HCT116 (cell line): ENCODE results near the gene TAF1C. TPM values are rescaled to one million over a fixed set of nuclear protein-coding genes. Genes with fewer than 3 reads are reported as not detected.
A peak's percentile ranks its signal among the peaks of the same experiment; 100 is the strongest.

Experiments
- ATAC-seq: fragments of 200-7000 bp; cut with Tn5 transposase; 2 replicates; pipeline ENCODE4 v1.9.1; 2020; ENCODE audit warnings: mild to moderate bottlenecking, moderate library complexity
- BruUV-seq: library from RNA; stranded (reverse); fragments of 400-500 nt; replicated peaks from 2 replicates; lab custom pipeline; 2021; lab: Mats Ljungman, UMichigan
- CTCF ChIA-PET: fragments of 300-600 bp; sonication (Branson Sonifier 250); formaldehyde crosslinking; loops from one replicate; lab custom pipeline; 2021; ENCODE audit warnings: antibody characterized with exemption; lab: Charles Lee
- POLR2A ChIA-PET: fragments of 300-600, 350-600 bp; sonication (Branson Sonifier 250); formaldehyde crosslinking; loops from one replicate; lab custom pipeline; 2021; ENCODE audit warnings: antibody characterized with exemption; lab: Charles Lee
- RAD21 ChIA-PET, 2 experiments: fragments of 300-600 bp; sonication (Branson Sonifier 250); formaldehyde crosslinking; loops; one replicate each; lab custom pipeline; 2023; ENCODE audit warnings: low total read pairs in 2 of 2; ENCODE audit not compliant: uncharacterized antibody in 2 of 2, unreplicated experiment in 2 of 2, low non-redundant PET in 1 of 2; lab: Charles Lee
- DNase-seq: peaks from one replicate; pipeline ENCODE4 v3.0.0-alpha.2; 2010; ENCODE audit warnings: low read depth, low spot score
- H2AFZ ChIP-seq: fragments of 200-600 bp; shearing (Covaris generic), sonication (generic); 2 replicates; pipeline ENCODE4 v1.6.1; 2017; ENCODE audit warnings: low read depth, mixed run types, mixed read lengths, antibody characterized with exemption, low read length; ENCODE audit not compliant: poor library complexity, severe bottlenecking
- H3K27ac ChIP-seq: 2 replicates; pipeline ENCODE4 v1.5.1; 2012; ENCODE audit warnings: low read depth, low read length
- H3K27me3 ChIP-seq: fragments of 200-600 bp; sonication (generic); 2 replicates; pipeline ENCODE4 v1.6.1; 2016; ENCODE audit warnings: mixed run types, low read length, mixed read lengths; ENCODE audit not compliant: insufficient read depth
- H3K36me3 ChIP-seq, 2 experiments: fragments of 200-500 bp in 1 of 2; fragments of 200-600 bp in 1 of 2; sonication (Bioruptor generic) in 1 of 2; sonication (generic) in 1 of 2; 2 replicates each; pipeline versions ENCODE4 v1.5.1 to v1.6.1; 2014 to 2016; ENCODE audit warnings: low read length in 2 of 2, inconsistent platforms in 1 of 2, mixed read lengths in 1 of 2, mixed run types in 1 of 2; ENCODE audit not compliant: insufficient read depth in 2 of 2, control insufficient read depth in 1 of 2
- H3K4me1 ChIP-seq, 2 experiments: fragments of 200-600 bp in 1 of 2; sonication (generic) in 1 of 2; 2 replicates each; pipeline versions ENCODE4 v1.5.1 to v1.6.1; 2012 to 2017; ENCODE audit warnings: low read length in 2 of 2, inconsistent platforms in 1 of 2, mild to moderate bottlenecking in 1 of 2, mixed read lengths in 1 of 2, mixed run types in 1 of 2, moderate library complexity in 1 of 2; ENCODE audit not compliant: insufficient read depth in 2 of 2, control insufficient read depth in 1 of 2
- H3K4me2 ChIP-seq: fragments of 200-600 bp; sonication (generic); 2 replicates; pipeline ENCODE4 v1.6.1; 2017; ENCODE audit warnings: mixed run types, low read length, mixed read lengths
- H3K4me3 ChIP-seq, 2 experiments: fragments of 200-600 bp in 1 of 2; sonication (generic) in 1 of 2; replicated peaks in 1 of 2; 2 replicates each; pipeline ENCODE4 v1.5.1; 2011 to 2016; ENCODE audit warnings: low read length in 2 of 2, control low read depth in 1 of 2, low read depth in 1 of 2, mild to moderate bottlenecking in 1 of 2, mixed read lengths in 1 of 2, mixed run types in 1 of 2
- H3K79me2 ChIP-seq: fragments of 200-600 bp; sonication (generic); 2 replicates; pipeline ENCODE4 v1.6.1; 2017; ENCODE audit warnings: mild to moderate bottlenecking, mixed run types, low read length, moderate library complexity, mixed read lengths; ENCODE audit not compliant: insufficient read depth
- H3K9ac ChIP-seq: fragments of 200-600 bp; sonication (generic); 2 replicates; pipeline ENCODE4 v1.6.1; 2016; ENCODE audit warnings: low read length, mixed read lengths
- H3K9me2 ChIP-seq: fragments of 200-600 bp; sonication (generic), shearing (Covaris generic); 2 replicates; pipeline ENCODE4 v1.6.1; 2017; ENCODE audit warnings: mixed run types, mild to moderate bottlenecking, moderate library complexity; ENCODE audit not compliant: insufficient read depth
- H3K9me3 ChIP-seq, 2 experiments: fragments of 200-500 bp in 1 of 2; fragments of 200-600 bp in 1 of 2; sonication (Bioruptor generic) in 1 of 2; sonication (generic) in 1 of 2; 2 replicates each; pipeline ENCODE4 v1.6.1; 2014 to 2017; ENCODE audit warnings: low read length in 2 of 2, mixed read lengths in 2 of 2, inconsistent platforms in 1 of 2, low read depth in 1 of 2, mild to moderate bottlenecking in 1 of 2, mixed run types in 1 of 2, moderate library complexity in 1 of 2; ENCODE audit not compliant: control insufficient read depth in 1 of 2, insufficient read depth in 1 of 2
- H4K20me1 ChIP-seq: fragments of 200-600 bp; sonication (generic), shearing (Covaris generic); 2 replicates; pipeline ENCODE4 v1.6.1; 2017; ENCODE audit warnings: mixed run types, mild to moderate bottlenecking, moderate library complexity; ENCODE audit not compliant: insufficient read depth
- CTCF ChIP-seq, 3 experiments: fragments of 200-600 bp in 1 of 3; sonication (generic) in 1 of 3; IDR thresholded peaks in 2 of 3; conservative IDR thresholded peaks in 1 of 3; 2 replicates each; pipeline ENCODE4 v1.5.1; 2012 to 2017; ENCODE audit warnings: low read depth in 2 of 3, low read length in 2 of 3, antibody characterized with exemption in 1 of 3, borderline replicate concordance in 1 of 3, control low read depth in 1 of 3, mild to moderate bottlenecking in 1 of 3, mixed read lengths in 1 of 3, mixed run types in 1 of 3, moderate library complexity in 1 of 3; ENCODE audit not compliant: insufficient read depth in 1 of 3
- EZH2phosphoT487 ChIP-seq: fragments of 200-600 bp; IDR thresholded peaks from 2 replicates; pipeline ENCODE4 v1.6.1; 2018; ENCODE audit warnings: antibody characterized with exemption, borderline replicate concordance
- MAX ChIP-seq: IDR thresholded peaks from 2 replicates; pipeline ENCODE4 v1.6.1; 2012
- POLR2AphosphoS5 ChIP-seq: IDR thresholded peaks from 2 replicates; pipeline ENCODE4 v1.6.1; 2011; ENCODE audit warnings: mild to moderate bottlenecking, low read depth, low read length, moderate library complexity
- intact Hi-C: fragments of 100-400 bp; cut with micrococcal nuclease; formaldehyde crosslinking; loops from 2 replicates; pipeline ENCODE4 v1.10.0; 2022
- total RNA-seq: library from RNA; stranded (reverse); gene quantifications from one replicate; pipeline ENCODE4 v1.2.1, GENCODE V29; 2021; ENCODE audit not compliant: unreplicated experiment

Gene TAF1C
- total RNA-seq, 1 experiment from 2014 or later = 76.3 TPM

- Histone ChIP-seq H3K79me2 (no peaks in the 10 kb centered on the region), H3K27ac (no peak overlapping the region), H3K27me3 (no peaks in the 10 kb centered on the region), H3K9me2 (no peaks in the 10 kb centered on the region)
- POLR2A ChIA-PET = interaction anchor here (1.5 kb wide), 1 partner anchor 11 kb away, joined by 3 read pairs; the partner anchor contains the start of gene TAF1C
- peak; percentile 35; the same call in 1 of the 2 replicates for TF ChIP-seq POLR2AphosphoS5
- TF ChIP-seq EZH2phosphoT487 = no peak
- TF ChIP-seq, all 23 proteins: peak for 1
- Histone ChIP-seq H4K20me1 (no peaks in the 10 kb centered on the region), H3K4me1 (peaks cover 0 to 18% of the 10 kb centered on the region in 2 experiments; a peak in 3 of 4 replicates), H3K9ac (no peak overlapping the region), H3K36me3 (peaks cover 16 to 17% of the 10 kb centered on the region in 2 experiments; a peak in 3 of 4 replicates), H3K4me2 (no peak overlapping the region), H3K9me3 (no peaks in the 10 kb centered on the region), H2AFZ (no peak overlapping the region), H3K4me3 (no peak overlapping the region)
- ATAC-seq = peak; percentile 13; the same call in 1 of the 2 replicates
- BruUV-seq = no TSS peak
- CTCF ChIA-PET = interaction anchor here (3.6 kb wide), 1 partner anchor 10 kb away, joined by 16 read pairs; the partner anchor contains the start of gene TAF1C
- RAD21 ChIA-PET = no interaction called here
- DNase-seq = no peak
- intact Hi-C loops = no loop called here
These were observed 10.4 kb downstream of the TAF1C start for GRCh38 chr16:84176192-84177053.

GRCh38 chr16:84175350-84176081, 11.3 kb downstream of the TAF1C start:
- POLR2A ChIA-PET = interaction anchor here (1.5 kb wide), 1 partner anchor 12 kb away, joined by 3 read pairs; the partner anchor contains the start of gene TAF1C
- 0 out of 6 replicates have a peak, but pooled peaks of 1 of the 3 experiments have one; percentile 3 for TF ChIP-seq CTCF (IDR thresholded peaks at IDR 0.05 in 2 of 3, conservative IDR thresholded peaks at IDR 0.05 in 1 of 3; ENCODE audit: borderline replicate concordance in 1 of 3, insufficient read depth in 1 of 3, low read depth in 2 of 3, low read length in 2 of 3)
- TF ChIP-seq MAX = no peak
- H3K9me3 ChIP-seq = no peaks in the 10 kb centered on the region
- no peaks in the 10 kb centered on the region for H3K27me3 ChIP-seq
- no peak overlapping the region for H3K4me3 ChIP-seq
- BruUV-seq = no TSS peak
- H3K4me1 ChIP-seq = peaks cover 0 to 18% of the 10 kb centered on the region in 2 experiments; a peak in 3 of 4 replicates
- no peaks in the 10 kb centered on the region for H3K9me2 ChIP-seq
- no peak overlapping the region for H3K4me2 ChIP-seq
- no peak overlapping the region for H3K27ac ChIP-seq
- peak; percentile 49 for ATAC-seq
- intact Hi-C loops = no loop called here
- no peak for DNase-seq
- H3K9ac ChIP-seq = no peak overlapping the region
- H3K36me3 ChIP-seq = peaks cover 10 to 12% of the 10 kb centered on the region in 2 experiments; a peak in 3 of 4 replicates
- CTCF ChIA-PET = interaction anchor here (1.4 to 3.6 kb wide), 2 partner anchors 11 kb away, joined by 3 to 16 read pairs; partner anchors contain the start of gene TAF1C
- RAD21 ChIA-PET = no interaction called here
- no peaks in the 10 kb centered on the region for H3K79me2 ChIP-seq
- H2AFZ ChIP-seq = no peak overlapping the region
- no peaks in the 10 kb centered on the region for H4K20me1 ChIP-seq
